Calu3 (cell line): Measurements from ENCODE around the gene ZSCAN20. TPM values are rescaled to one million over a fixed set of nuclear protein-coding genes. Genes with fewer than 3 reads are reported as not detected.

ENCODE experiments used
- BruUV-seq: library from RNA; stranded (reverse); fragments of 400-500 nt; replicated peaks from 2 replicates; lab custom pipeline; 2021; lab: Mats Ljungman, UMichigan
- CTCF ChIA-PET: fragments of 300-600 bp; sonication (Branson Sonifier 250); formaldehyde crosslinking; loops from one replicate; lab custom pipeline; 2022; ENCODE audit warnings: antibody characterized with exemption; lab: Charles Lee
- DNase-seq: peaks from one replicate; pipeline ENCODE4 v3.0.0; 2022
- H3K27ac Mint-ChIP-seq: one replicate; pipeline ENCODE4 v1.8.0; 2022; ENCODE audit warnings: mixed read lengths; ENCODE audit not compliant: unreplicated experiment
- H3K27me3 Mint-ChIP-seq: one replicate; pipeline ENCODE4 v1.8.0; 2022; ENCODE audit warnings: mixed read lengths; ENCODE audit not compliant: unreplicated experiment
- H3K36me3 Mint-ChIP-seq: one replicate; pipeline ENCODE4 v1.8.0; 2022; ENCODE audit warnings: mild to moderate bottlenecking, moderate library complexity, mixed read lengths; ENCODE audit not compliant: insufficient read depth, unreplicated experiment
- H3K4me1 Mint-ChIP-seq: one replicate; pipeline ENCODE4 v1.8.0; 2022; ENCODE audit warnings: mild to moderate bottlenecking, low read depth, mixed read lengths; ENCODE audit not compliant: unreplicated experiment
- H3K4me3 Mint-ChIP-seq: one replicate; pipeline ENCODE4 v1.8.0; 2022; ENCODE audit warnings: mild to moderate bottlenecking, low read depth, moderate library complexity, mixed read lengths; ENCODE audit not compliant: unreplicated experiment
- H3K9me3 Mint-ChIP-seq: one replicate; pipeline ENCODE4 v1.8.0; 2022; ENCODE audit warnings: low read depth, mixed read lengths; ENCODE audit not compliant: unreplicated experiment
- intact Hi-C: fragments of 100-400 bp; cut with micrococcal nuclease; formaldehyde crosslinking; loops from one replicate; pipeline ENCODE4 v1.10.0; 2022; ENCODE audit not compliant: unreplicated experiment
- total RNA-seq: library from RNA; stranded (reverse); gene quantifications from 2 replicates; pipeline ENCODE4 v1.2.3, GENCODE V29; 2022
- TF ChIP-seq, protein P1 (sequence below): fragments of 200-600 bp; IDR thresholded peaks from one replicate; pipeline ENCODE4 v1.8.0; 2022; ENCODE audit warnings: antibody characterized with exemption; ENCODE audit not compliant: unreplicated experiment

ZSCAN20 gene
- total RNA-seq, 1 experiment from 2014 or later, result 8.2 TPM

DNA sequence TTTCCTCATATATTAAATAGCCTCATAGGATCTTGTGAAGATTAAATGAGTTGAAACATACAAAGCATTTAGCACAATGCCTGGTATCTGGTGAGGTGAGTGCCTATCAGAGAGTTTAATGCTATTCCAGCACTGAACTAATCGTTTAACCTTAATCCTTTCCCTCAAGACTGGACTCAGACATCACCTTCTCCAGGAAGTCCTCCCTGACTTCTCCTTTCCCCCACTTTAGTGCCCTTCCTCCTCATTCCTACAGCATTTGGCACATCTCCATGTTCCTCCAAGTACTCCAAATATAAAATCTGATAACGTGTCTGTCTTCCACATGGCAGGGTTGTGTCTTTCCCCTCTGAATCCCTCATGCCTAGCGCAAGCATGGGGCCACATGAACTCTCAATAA lies 59.8 kb downstream of the ZSCAN20 start:
- Mint-ChIP-seq H3K36me3 (no peaks in the 10 kb centered on the region), H3K4me1 (no peaks in the 10 kb centered on the region), H3K4me3 (no peak overlapping the region), H3K9me3 (no peaks in the 10 kb centered on the region), H3K27me3 (peaks cover 42% of the 10 kb centered on the region), H3K27ac (no peak overlapping the region)
- TF ChIP-seq, protein P1, sequence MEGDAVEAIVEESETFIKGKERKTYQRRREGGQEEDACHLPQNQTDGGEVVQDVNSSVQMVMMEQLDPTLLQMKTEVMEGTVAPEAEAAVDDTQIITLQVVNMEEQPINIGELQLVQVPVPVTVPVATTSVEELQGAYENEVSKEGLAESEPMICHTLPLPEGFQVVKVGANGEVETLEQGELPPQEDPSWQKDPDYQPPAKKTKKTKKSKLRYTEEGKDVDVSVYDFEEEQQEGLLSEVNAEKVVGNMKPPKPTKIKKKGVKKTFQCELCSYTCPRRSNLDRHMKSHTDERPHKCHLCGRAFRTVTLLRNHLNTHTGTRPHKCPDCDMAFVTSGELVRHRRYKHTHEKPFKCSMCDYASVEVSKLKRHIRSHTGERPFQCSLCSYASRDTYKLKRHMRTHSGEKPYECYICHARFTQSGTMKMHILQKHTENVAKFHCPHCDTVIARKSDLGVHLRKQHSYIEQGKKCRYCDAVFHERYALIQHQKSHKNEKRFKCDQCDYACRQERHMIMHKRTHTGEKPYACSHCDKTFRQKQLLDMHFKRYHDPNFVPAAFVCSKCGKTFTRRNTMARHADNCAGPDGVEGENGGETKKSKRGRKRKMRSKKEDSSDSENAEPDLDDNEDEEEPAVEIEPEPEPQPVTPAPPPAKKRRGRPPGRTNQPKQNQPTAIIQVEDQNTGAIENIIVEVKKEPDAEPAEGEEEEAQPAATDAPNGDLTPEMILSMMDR, result no peak
- intact Hi-C loops, result no loop called here
- no peak for DNase-seq
- BruUV-seq, result no TSS peak
- CTCF ChIA-PET, result no interaction called here

GRCh38 chr1:33532936-33533335 lies 60.5 kb downstream of the ZSCAN20 start:
- Mint-ChIP-seq H3K27me3 (peaks cover 42% of the 10 kb centered on the region), H3K4me3 (no peak overlapping the region), H3K36me3 (no peaks in the 10 kb centered on the region), H3K27ac (no peak overlapping the region), H3K9me3 (no peaks in the 10 kb centered on the region), H3K4me1 (no peaks in the 10 kb centered on the region)
- TF ChIP-seq, protein P1, result no peak
- no TSS peak for BruUV-seq
- CTCF ChIA-PET, result no interaction called here
- no peak for DNase-seq
- intact Hi-C loops, result no loop called here

- no peaks in the 10 kb centered on the region for H3K9me3 Mint-ChIP-seq
- no peak for DNase-seq
- BruUV-seq, result no TSS peak
- H3K4me3 Mint-ChIP-seq, result no peak overlapping the region
- no peaks in the 10 kb centered on the region for H3K4me1 Mint-ChIP-seq
- CTCF ChIA-PET, result interaction anchor here (0.6 kb wide), 1 partner anchor 113 kb away, joined by 3 read pairs; no protein-coding TSS in a partner anchor
- no peaks in the 10 kb centered on the region for H3K36me3 Mint-ChIP-seq
- TF ChIP-seq, protein P1, result no peak
- intact Hi-C loops, result no loop called here
- H3K27ac Mint-ChIP-seq, result no peak overlapping the region
- H3K27me3 Mint-ChIP-seq, result peaks cover 36% of the 10 kb centered on the region
Observed at GRCh38 chr1:33535334-33535733, 62.9 kb downstream of the ZSCAN20 start.

DNA sequence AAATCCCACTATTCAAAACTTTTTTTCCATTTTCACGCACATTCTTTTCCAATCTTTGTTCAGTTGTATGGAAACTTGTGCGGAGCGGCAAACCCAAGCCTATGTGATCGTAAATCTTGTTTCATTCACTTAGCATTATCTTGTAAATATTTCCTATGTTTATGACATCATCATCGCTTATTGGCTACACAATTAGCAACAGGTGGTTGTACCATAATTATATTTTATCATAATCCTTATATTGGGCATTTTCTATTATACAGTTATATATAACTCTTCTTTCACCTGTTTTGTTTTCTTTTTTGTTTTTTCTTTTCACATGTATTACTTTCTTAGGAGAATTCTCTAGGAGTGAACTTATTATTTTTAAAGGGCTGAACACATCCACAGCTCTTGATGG lies 65.4 kb downstream of the ZSCAN20 start:
- no peaks in the 10 kb centered on the region for H3K4me1 Mint-ChIP-seq

More for the DNA sequence above, 65.4 kb downstream of the ZSCAN20 start:
- no peak overlapping the region for H3K4me3 Mint-ChIP-seq
- H3K36me3 Mint-ChIP-seq, result no peaks in the 10 kb centered on the region
- no peak for DNase-seq
- H3K9me3 Mint-ChIP-seq, result no peaks in the 10 kb centered on the region
- no TSS peak for BruUV-seq
- intact Hi-C loops, result no loop called here
- no peak overlapping the region for H3K27ac Mint-ChIP-seq
- H3K27me3 Mint-ChIP-seq, result peaks cover 22% of the 10 kb centered on the region
- CTCF ChIA-PET, result no interaction called here
- TF ChIP-seq, protein P1, result no peak
